K562 (cell line): Measurements from ENCODE around the gene EEF1AKMT4. TPM values are rescaled to one million over a fixed set of nuclear protein-coding genes. Genes with fewer than 3 reads are reported as not detected.
A peak's percentile ranks its signal among the peaks of the same experiment; 100 is the strongest.

ENCODE experiments used
- ATAC-seq: fragments of 200-7000 bp; cut with Tn5 transposase; 3 replicates; pipeline ENCODE4 v1.9.1; 2020; ENCODE audit warnings: moderate library complexity
- BruUV-seq: library from RNA; stranded (reverse); fragments of 400-500 nt; replicated peaks from 2 replicates; lab custom pipeline; 2021; lab: Mats Ljungman, UMichigan
- CTCF ChIA-PET: fragments of 300-600 bp; formaldehyde crosslinking; extraction: SDS; loops from one replicate; lab custom pipeline; 2021; ENCODE audit warnings: low intra/inter-chr PET ratio; lab: Yijun Ruan, JAX
- POLR2A ChIA-PET: fragments of 300-600, 350-650 bp; sonication (Branson Sonifier 250); formaldehyde crosslinking; extraction: SDS; loops from one replicate; lab custom pipeline; 2021; ENCODE audit warnings: antibody characterized with exemption, inconsistent platforms; lab: Yijun Ruan, JAX
- DNase-seq, 4 experiments: peaks; one replicate each; pipeline versions ENCODE4 v3.0.0 to v3.0.0-alpha.2; 2011 to 2018; ENCODE audit warnings: low spot score in 3 of 4, mixed read lengths in 3 of 4; ENCODE audit errors: extremely low read depth in 1 of 4
- FAIRE-seq: peaks from 2 replicates; lab custom pipeline; 2011; peaks lifted over from hg19 to GRCh38; lab: Jason Lieb, UNC
- H2AFZ ChIP-seq: 2 replicates; pipeline ENCODE4 v1.6.0; 2011; ENCODE audit warnings: low read depth, low read length, control low read depth, inconsistent platforms
- H3K27ac ChIP-seq: fragments of 200-600 bp; 3 replicates; pipeline ENCODE4 v1.8.0; 2011; ENCODE audit warnings: low read depth, mild to moderate bottlenecking, control low read depth, inconsistent platforms, low read length, moderate library complexity, mixed read lengths; ENCODE audit errors: extremely low read depth
- H3K27me3 ChIP-seq, 2 experiments: fragments of 300-600 bp in 1 of 2; 2 replicates in 1 of 2; 3 replicates in 1 of 2; pipeline versions ENCODE4 v1.6.0 to v1.8.0; 2011; ENCODE audit warnings: inconsistent platforms in 2 of 2, low read length in 2 of 2, mild to moderate bottlenecking in 1 of 2, mixed read lengths in 1 of 2, moderate library complexity in 1 of 2; ENCODE audit not compliant: control insufficient read depth in 2 of 2, insufficient read depth in 2 of 2
- H3K36me3 ChIP-seq: fragments of 300-600 bp; 3 replicates; pipeline ENCODE4 v1.8.0; 2011; ENCODE audit warnings: mild to moderate bottlenecking, low read length, inconsistent platforms; ENCODE audit not compliant: control insufficient read depth, insufficient read depth
- H3K4me1 ChIP-seq, 2 experiments: fragments of 200-600 bp in 1 of 2; replicated peaks in 1 of 2; 2 replicates in 1 of 2; 3 replicates in 1 of 2; pipeline versions ENCODE4 v1.5.1 to v1.8.0; 2011; ENCODE audit warnings: inconsistent platforms in 2 of 2, low read length in 2 of 2, mild to moderate bottlenecking in 1 of 2, mixed read lengths in 1 of 2, moderate library complexity in 1 of 2; ENCODE audit not compliant: control insufficient read depth in 2 of 2, insufficient read depth in 2 of 2
- H3K4me2 ChIP-seq: 2 replicates; pipeline ENCODE4 v1.6.1; 2011; ENCODE audit warnings: low read length, control low read depth, inconsistent platforms, mixed read lengths; ENCODE audit not compliant: insufficient read depth
- H3K4me3 ChIP-seq: fragments of 200-600 bp; sonication (generic), shearing (Covaris generic); 2 replicates; pipeline ENCODE4 v1.5.1; 2016; ENCODE audit warnings: control low read depth, inconsistent platforms
- H3K79me2 ChIP-seq: fragments of 200-600 bp; 3 replicates; pipeline ENCODE4 v1.8.0; 2011; ENCODE audit warnings: low read length, inconsistent platforms; ENCODE audit not compliant: control insufficient read depth, insufficient read depth
- H3K9ac ChIP-seq, 2 experiments: 2 replicates each; pipeline versions ENCODE4 v1.6.0 to v1.6.1; 2011; ENCODE audit warnings: low read depth in 2 of 2, low read length in 2 of 2, control low read depth in 1 of 2, inconsistent platforms in 1 of 2, mild to moderate bottlenecking in 1 of 2, mixed read lengths in 1 of 2; ENCODE audit not compliant: insufficient read depth in 1 of 2
- H3K9me1 ChIP-seq: one replicate; pipeline ENCODE4 v1.6.0; 2011; ENCODE audit warnings: inconsistent platforms, mild to moderate bottlenecking, low read length, moderate library complexity; ENCODE audit not compliant: control insufficient read depth, insufficient read depth
- H3K9me3 ChIP-seq: replicated peaks from 2 replicates; pipeline ENCODE4 v1.5.1; 2011; ENCODE audit warnings: low read depth, low read length, inconsistent platforms; ENCODE audit not compliant: control insufficient read depth, insufficient read depth
- H4K20me1 ChIP-seq: replicated peaks from 2 replicates; pipeline ENCODE4 v1.6.1; 2011; ENCODE audit warnings: low read length, inconsistent platforms, mixed read lengths; ENCODE audit not compliant: control insufficient read depth, insufficient read depth
- CBX3 ChIP-seq, 2 experiments: IDR thresholded peaks; 1 replicate in 1 of 2; 2 replicates in 1 of 2; pipeline ENCODE4 v1.6.1; 2012; ENCODE audit warnings: inconsistent platforms in 2 of 2, low read length in 2 of 2, borderline replicate concordance in 1 of 2, control low read depth in 1 of 2
- EHMT2 ChIP-seq: fragments of 450-650 bp; IDR thresholded peaks from 2 replicates; pipeline ENCODE4 v1.6.1; 2018; ENCODE audit warnings: antibody characterized with exemption
- HEY1 ChIP-seq: fragments of 250-450 bp; sonication (Bioruptor Pico); IDR thresholded peaks from 2 replicates; pipeline ENCODE4 v1.5.0; 2020; ENCODE audit warnings: mild to moderate bottlenecking, moderate library complexity, borderline replicate concordance
- HNRNPLL ChIP-seq: fragments of 200-400 bp; formaldehyde crosslinking; IDR thresholded peaks from 2 replicates; pipeline ENCODE4 v1.6.1; 2017; ENCODE audit warnings: low read length, low read depth, mild to moderate bottlenecking; ENCODE audit not compliant: poor library complexity, severe bottlenecking
- KDM5B ChIP-seq: fragments of 200-600 bp; sonication (generic); IDR thresholded peaks from 2 replicates; pipeline ENCODE4 v1.6.1; 2012; ENCODE audit warnings: low read depth, mild to moderate bottlenecking, moderate library complexity, low read length, control low read depth, inconsistent platforms; ENCODE audit not compliant: insufficient replicate concordance
- KLF13 ChIP-seq: fragments of 450-650 bp; IDR thresholded peaks from 2 replicates; pipeline ENCODE4 v1.6.1; 2016; ENCODE audit warnings: missing genetic modification characterization, low read depth, mild to moderate bottlenecking, missing compliant biosample characterization, moderate library complexity, borderline replicate concordance
- MTA3 ChIP-seq: fragments of 450-650 bp; formaldehyde crosslinking; IDR thresholded peaks from 2 replicates; pipeline ENCODE4 v1.6.1; 2017; ENCODE audit warnings: mild to moderate bottlenecking, borderline replicate concordance
- NCOA1 ChIP-seq: fragments of 450-650 bp; IDR thresholded peaks from 2 replicates; pipeline ENCODE4 v1.6.1; 2016; ENCODE audit warnings: low read depth
- NR3C1 ChIP-seq: sonication (generic); formaldehyde crosslinking; IDR thresholded peaks from 2 replicates; pipeline ENCODE4 v1.8.1; 2022; ENCODE audit warnings: missing genetic modification reagents
- RBM14 ChIP-seq: fragments of 200-400 bp; formaldehyde crosslinking; IDR thresholded peaks from 2 replicates; pipeline ENCODE4 v1.6.1; 2018; ENCODE audit warnings: low read depth, mild to moderate bottlenecking, low read length, moderate library complexity, borderline replicate concordance; ENCODE audit not compliant: insufficient read depth
- SUPT5H ChIP-seq: fragments of 450-650 bp; IDR thresholded peaks from 2 replicates; pipeline ENCODE4 v1.6.1; 2016
- U2AF2 ChIP-seq: fragments of 200-400 bp; formaldehyde crosslinking; optimal IDR thresholded peaks from 2 replicates; pipeline ENCODE3; 2017; ENCODE audit warnings: low read depth, mild to moderate bottlenecking, low read length
- ZNF324 ChIP-seq: fragments of 250-450 bp; sonication (Bioruptor Pico); IDR thresholded peaks from 2 replicates; pipeline ENCODE4 v1.4.0; 2020; ENCODE audit warnings: mild to moderate bottlenecking
- WGBS: fragments of 100-300 bp; shearing (Covaris generic); methylation state at CpG from one replicate; pipeline ENCODE4 v1.1.6; 2016; ENCODE audit warnings: low coverage, mixed read lengths; ENCODE audit not compliant: insufficient coverage; ENCODE audit errors: missing lambda C conversion rate; 5-methylcytosine and 5-hydroxymethylcytosine counted together
- in situ Hi-C: fragments of 300-500 bp; cut with MboI; formaldehyde crosslinking; loops from 4 replicates; pipeline ENCODE4 v1.15.0; 2018; ENCODE audit warnings: inconsistent platforms, mixed read lengths
- intact Hi-C: fragments of 100-400 bp; cut with micrococcal nuclease; formaldehyde crosslinking; loops from 2 replicates; pipeline ENCODE4 v1.14.2; 2022
- polyA plus RNA-seq, 8 experiments: library from polyadenylated mRNA; depleted of rRNA in 4 of 8; stranded (reverse) in 5 of 8; unstranded in 3 of 8; fragments of >200 nt; fragmentation: Nextera tagmentation in 2 of 8; fragmentation: Illumina TruSeq in 1 of 8; extraction: Ambion mirVana in 2 of 8; extraction: Trizol in 1 of 8; gene quantifications; 2 replicates each; pipeline versions ENCODE4 v1.2.1 to v1.2.3, GENCODE V29; 2011 to 2014; ENCODE audit warnings: inconsistent platforms in 1 of 8, missing spikeins in 1 of 8
- total RNA-seq, 7 experiments: library from RNA; depleted of rRNA in 6 of 7; stranded (reverse); fragments of >200 nt in 6 of 7; fragmentation: Illumina TruSeq in 2 of 7; extraction: Trizol in 2 of 7; gene quantifications; 2 replicates each; pipeline versions ENCODE4 v1.2.1 to v1.2.3, GENCODE V29; 2011 to 2021; ENCODE audit warnings: low replicate concordance in 1 of 7
- TF ChIP-seq, protein P1 (sequence below): fragments of 450-650 bp; IDR thresholded peaks from 2 replicates; pipeline ENCODE4 v1.6.1; 2017; ENCODE audit warnings: antibody characterized with exemption, mild to moderate bottlenecking
- TF ChIP-seq, protein P2 (sequence below): IDR thresholded peaks from 2 replicates; pipeline ENCODE4 v1.6.1; 2016; ENCODE audit warnings: missing genetic modification characterization, missing compliant biosample characterization

The EEF1AKMT4 gene
- total and polyA plus RNA-seq, 9 of the 15 experiments (the other 6 are each of a cell fraction or from before 2014, with no cell fraction given), result 10.3 to 49.4 (median 18.9) TPM

DNA sequence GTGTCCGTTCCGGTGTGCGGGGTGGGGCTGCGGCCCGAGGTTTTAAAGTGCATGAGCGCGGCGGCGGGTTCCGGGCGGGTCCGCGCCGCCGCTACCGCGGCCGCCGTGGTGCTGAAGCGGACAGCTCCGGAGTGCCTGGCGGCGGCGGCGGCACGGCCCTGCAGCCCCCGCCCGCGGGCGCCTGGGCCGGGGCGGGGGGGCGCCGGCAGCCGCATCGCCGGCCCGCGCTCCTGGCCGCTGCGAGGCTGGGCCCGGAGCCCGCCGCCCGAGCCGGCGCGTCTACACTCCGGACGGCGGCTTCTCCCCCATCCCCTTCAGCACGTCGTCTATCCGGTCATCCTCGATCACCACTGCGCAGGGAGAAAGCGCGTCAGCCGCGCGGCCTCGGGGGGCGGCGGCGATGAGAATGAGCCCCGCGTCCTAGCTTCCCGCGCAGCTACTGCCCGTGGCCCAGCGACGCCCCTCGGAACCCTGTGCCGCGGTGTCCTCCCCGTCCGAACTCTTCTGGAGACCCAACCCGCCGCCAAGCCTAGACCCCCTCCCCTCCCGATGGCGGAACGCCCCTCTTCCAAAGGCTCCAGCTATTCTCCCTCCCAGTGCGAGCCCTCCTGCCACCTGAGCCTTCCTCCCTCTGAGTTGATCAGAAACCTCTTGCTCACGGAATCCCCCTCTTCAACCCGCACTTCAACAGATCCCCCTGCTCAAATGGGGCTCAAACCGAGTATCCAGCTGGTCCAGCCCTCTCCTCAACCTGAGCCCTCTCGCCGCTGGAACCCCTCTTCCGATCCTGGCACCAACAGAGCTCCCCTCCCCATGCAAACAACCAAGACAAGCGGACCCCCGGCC is 10.6 kb downstream of the EEF1AKMT4 start:
- BruUV-seq, result no TSS peak
- intact Hi-C loops, result no loop called here
- H2AFZ ChIP-seq, result no peak overlapping the region
- peaks cover 10 to 31% of the 10 kb centered on the region in 2 experiments; a peak in 4 of 5 replicates for H3K27me3 ChIP-seq
- H3K9me1 ChIP-seq, result no peaks in the 10 kb centered on the region
- ATAC-seq (peak; percentile 73), DNase-seq (peak; percentile 64 to 85 (median 80)), FAIRE-seq (no peak)
- ChIA-PET CTCF (interaction anchor here (0.6 kb wide), 1 partner anchor 10 kb away, joined by 3 read pairs; no protein-coding TSS in a partner anchor), POLR2A (interaction anchor here (0.6 to 1.9 kb wide), 3 partner anchors 10 to 34 kb away, joined by 3 to 4 read pairs (median 4); no protein-coding TSS in a partner anchor)
- H4K20me1 ChIP-seq, result peaks cover 30% of the 10 kb centered on the region
- H3K9ac ChIP-seq, result peak overlapping the region in 1 of 2 experiments; percentile 58; a peak in 1 of 4 replicates
- in situ Hi-C loops, result no loop called here
- WGBS, result under 1% methylated on average over 56 of the region's 91 CpGs
- no peak overlapping the region for H3K27ac ChIP-seq
- no peaks in the 10 kb centered on the region for H3K36me3 ChIP-seq
- peaks cover 14 to 36% of the 10 kb centered on the region in 2 experiments; a peak in 4 of 5 replicates for H3K4me1 ChIP-seq
- peak overlapping the region; percentile 54 for H3K4me2 ChIP-seq
- H3K79me2 ChIP-seq, result no peaks in the 10 kb centered on the region; the same call in 2 of the 3 replicates
- peak overlapping the region; percentile 42; the same call in 1 of the 2 replicates for H3K4me3 ChIP-seq
- no peaks in the 10 kb centered on the region for H3K9me3 ChIP-seq
- TF ChIP-seq KLF13 (tag) (no peak), U2AF2 (no peak), RBM14 (no peak), MTA3 (no peak), NCOA1 (no peak), NR3C1 (CRISPR knock-in tag) (no peak), HEY1 (CRISPR knock-in tag) (no peak), HNRNPLL (no peak), ZNF324 (CRISPR knock-in tag) (no peak), EHMT2 (0 out of 2 replicates have a peak, but pooled peaks have one; percentile 6), KDM5B (peak; percentile 22), SUPT5H (no peak), CBX3 (IDR thresholded peaks at IDR 0.05; ENCODE audit: borderline replicate concordance in 1 of 2, low read length in 2 of 2) (no peak)
- TF ChIP-seq, protein P1, sequence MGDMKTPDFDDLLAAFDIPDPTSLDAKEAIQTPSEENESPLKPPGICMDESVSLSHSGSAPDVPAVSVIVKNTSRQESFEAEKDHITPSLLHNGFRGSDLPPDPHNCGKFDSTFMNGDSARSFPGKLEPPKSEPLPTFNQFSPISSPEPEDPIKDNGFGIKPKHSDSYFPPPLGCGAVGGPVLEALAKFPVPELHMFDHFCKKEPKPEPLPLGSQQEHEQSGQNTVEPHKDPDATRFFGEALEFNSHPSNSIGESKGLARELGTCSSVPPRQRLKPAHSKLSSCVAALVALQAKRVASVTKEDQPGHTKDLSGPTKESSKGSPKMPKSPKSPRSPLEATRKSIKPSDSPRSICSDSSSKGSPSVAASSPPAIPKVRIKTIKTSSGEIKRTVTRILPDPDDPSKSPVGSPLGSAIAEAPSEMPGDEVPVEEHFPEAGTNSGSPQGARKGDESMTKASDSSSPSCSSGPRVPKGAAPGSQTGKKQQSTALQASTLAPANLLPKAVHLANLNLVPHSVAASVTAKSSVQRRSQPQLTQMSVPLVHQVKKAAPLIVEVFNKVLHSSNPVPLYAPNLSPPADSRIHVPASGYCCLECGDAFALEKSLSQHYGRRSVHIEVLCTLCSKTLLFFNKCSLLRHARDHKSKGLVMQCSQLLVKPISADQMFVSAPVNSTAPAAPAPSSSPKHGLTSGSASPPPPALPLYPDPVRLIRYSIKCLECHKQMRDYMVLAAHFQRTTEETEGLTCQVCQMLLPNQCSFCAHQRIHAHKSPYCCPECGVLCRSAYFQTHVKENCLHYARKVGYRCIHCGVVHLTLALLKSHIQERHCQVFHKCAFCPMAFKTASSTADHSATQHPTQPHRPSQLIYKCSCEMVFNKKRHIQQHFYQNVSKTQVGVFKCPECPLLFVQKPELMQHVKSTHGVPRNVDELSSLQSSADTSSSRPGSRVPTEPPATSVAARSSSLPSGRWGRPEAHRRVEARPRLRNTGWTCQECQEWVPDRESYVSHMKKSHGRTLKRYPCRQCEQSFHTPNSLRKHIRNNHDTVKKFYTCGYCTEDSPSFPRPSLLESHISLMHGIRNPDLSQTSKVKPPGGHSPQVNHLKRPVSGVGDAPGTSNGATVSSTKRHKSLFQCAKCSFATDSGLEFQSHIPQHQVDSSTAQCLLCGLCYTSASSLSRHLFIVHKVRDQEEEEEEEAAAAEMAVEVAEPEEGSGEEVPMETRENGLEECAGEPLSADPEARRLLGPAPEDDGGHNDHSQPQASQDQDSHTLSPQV, result no peak
- TF ChIP-seq, protein P2, sequence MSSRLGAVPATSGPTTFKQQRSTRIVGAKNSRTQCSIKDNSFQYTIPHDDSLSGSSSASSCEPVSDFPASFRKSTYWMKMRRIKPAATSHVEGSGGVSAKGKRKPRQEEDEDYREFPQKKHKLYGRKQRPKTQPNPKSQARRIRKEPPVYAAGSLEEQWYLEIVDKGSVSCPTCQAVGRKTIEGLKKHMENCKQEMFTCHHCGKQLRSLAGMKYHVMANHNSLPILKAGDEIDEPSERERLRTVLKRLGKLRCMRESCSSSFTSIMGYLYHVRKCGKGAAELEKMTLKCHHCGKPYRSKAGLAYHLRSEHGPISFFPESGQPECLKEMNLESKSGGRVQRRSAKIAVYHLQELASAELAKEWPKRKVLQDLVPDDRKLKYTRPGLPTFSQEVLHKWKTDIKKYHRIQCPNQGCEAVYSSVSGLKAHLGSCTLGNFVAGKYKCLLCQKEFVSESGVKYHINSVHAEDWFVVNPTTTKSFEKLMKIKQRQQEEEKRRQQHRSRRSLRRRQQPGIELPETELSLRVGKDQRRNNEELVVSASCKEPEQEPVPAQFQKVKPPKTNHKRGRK (tag), result no peak
